Measurements from ENCODE around the gene RASGRP3. TPM values are rescaled to one million over a fixed set of nuclear protein-coding genes. Genes with fewer than 3 reads are reported as not detected.

The RASGRP3 gene
- total and polyA plus RNA-seq, 2 of the 13 experiments (the other 11 are each of a cell fraction or from before 2014, with no cell fraction given), result 0.01 TPM; not detected in 1

DNA sequence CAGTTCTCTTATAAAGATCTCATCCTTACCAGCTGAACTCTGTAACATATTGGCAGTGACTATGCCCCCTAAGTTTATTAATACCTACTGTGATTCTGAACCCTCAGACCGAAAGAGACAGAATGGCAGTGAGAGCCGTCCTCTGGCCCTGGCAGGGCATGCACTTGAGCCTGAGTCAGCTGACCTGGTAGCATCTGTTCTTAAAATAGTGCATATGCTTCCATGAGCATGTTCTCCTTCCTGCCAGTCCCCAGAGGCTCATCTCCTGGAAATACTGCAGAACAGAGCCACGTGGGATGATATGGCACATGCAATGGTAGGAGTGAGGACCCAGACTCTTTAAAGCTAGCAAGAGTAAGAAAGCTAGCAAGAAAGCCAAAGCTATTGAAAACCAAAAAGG lies 59.0 kb downstream of the RASGRP3 start (continued):
- TF ChIP-seq, protein P1, sequence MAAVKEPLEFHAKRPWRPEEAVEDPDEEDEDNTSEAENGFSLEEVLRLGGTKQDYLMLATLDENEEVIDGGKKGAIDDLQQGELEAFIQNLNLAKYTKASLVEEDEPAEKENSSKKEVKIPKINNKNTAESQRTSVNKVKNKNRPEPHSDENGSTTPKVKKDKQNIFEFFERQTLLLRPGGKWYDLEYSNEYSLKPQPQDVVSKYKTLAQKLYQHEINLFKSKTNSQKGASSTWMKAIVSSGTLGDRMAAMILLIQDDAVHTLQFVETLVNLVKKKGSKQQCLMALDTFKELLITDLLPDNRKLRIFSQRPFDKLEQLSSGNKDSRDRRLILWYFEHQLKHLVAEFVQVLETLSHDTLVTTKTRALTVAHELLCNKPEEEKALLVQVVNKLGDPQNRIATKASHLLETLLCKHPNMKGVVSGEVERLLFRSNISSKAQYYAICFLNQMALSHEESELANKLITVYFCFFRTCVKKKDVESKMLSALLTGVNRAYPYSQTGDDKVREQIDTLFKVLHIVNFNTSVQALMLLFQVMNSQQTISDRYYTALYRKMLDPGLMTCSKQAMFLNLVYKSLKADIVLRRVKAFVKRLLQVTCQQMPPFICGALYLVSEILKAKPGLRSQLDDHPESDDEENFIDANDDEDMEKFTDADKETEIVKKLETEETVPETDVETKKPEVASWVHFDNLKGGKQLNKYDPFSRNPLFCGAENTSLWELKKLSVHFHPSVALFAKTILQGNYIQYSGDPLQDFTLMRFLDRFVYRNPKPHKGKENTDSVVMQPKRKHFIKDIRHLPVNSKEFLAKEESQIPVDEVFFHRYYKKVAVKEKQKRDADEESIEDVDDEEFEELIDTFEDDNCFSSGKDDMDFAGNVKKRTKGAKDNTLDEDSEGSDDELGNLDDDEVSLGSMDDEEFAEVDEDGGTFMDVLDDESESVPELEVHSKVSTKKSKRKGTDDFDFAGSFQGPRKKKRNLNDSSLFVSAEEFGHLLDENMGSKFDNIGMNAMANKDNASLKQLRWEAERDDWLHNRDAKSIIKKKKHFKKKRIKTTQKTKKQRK (IDR thresholded peaks at IDR 0.05; ENCODE audit: low read length), result no peak
- TF ChIP-seq TGIF2 (CRISPR knock-in tag; IDR thresholded peaks at IDR 0.05) (no peak), NR3C1 (CRISPR knock-in tag; IDR thresholded peaks at IDR 0.05) (no peak), ATF7-NPFF (CRISPR knock-in tag; IDR thresholded peaks at IDR 0.05; ENCODE audit: low read depth) (no peak)
- TF ChIP-seq, protein P2, sequence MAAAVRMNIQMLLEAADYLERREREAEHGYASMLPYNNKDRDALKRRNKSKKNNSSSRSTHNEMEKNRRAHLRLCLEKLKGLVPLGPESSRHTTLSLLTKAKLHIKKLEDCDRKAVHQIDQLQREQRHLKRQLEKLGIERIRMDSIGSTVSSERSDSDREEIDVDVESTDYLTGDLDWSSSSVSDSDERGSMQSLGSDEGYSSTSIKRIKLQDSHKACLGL (CRISPR knock-in tag; IDR thresholded peaks at IDR 0.05), result no peak

DNA sequence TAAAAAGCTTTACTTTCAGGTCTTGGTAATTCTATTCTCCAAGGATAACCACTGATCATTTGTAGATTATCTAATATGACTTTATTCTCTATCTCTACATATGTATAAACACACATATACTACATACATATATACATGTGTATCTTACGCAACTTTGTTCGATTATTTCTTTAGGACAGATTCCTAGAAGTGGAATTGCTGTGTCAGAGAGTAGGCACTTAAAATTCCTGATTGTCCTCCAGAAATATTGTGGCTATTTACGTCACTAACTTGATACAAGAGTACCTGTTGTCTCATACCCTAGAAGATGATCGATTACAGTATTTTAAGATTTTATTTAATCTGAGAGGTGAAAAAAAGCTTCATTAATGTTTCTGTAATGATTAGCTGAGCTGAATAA lies 64.8 kb downstream of the RASGRP3 start:
- intact Hi-C loops (cut with micrococcal nuclease; ENCODE audit: unreplicated experiment), result no loop called here
- Histone ChIP-seq H3K9me3 (ENCODE audit: low read length) (no peaks in the 10 kb centered on the region), H3K9ac (ENCODE audit: insufficient read depth, low read depth, low read length) (no peak overlapping the region), H3K36me3 (replicated peaks in 1 of 2; ENCODE audit: control insufficient read depth in 1 of 2, insufficient read depth in 2 of 2, low read length in 2 of 2) (no peaks in the 10 kb centered on the region), H3K4me3 (replicated peaks in 1 of 3; ENCODE audit: insufficient read depth in 1 of 3, low read depth in 2 of 3, low read length in 3 of 3) (no peak overlapping the region), H3K4me2 (ENCODE audit: low read depth, low read length) (no peak overlapping the region), H3K27me3 (ENCODE audit: control insufficient read depth in 1 of 2, insufficient read depth in 2 of 2, low read length in 2 of 2) (no peaks in the 10 kb centered on the region), H3K4me1 (ENCODE audit: insufficient read depth, low read length) (no peaks in the 10 kb centered on the region), H3K79me2 (ENCODE audit: insufficient read depth, low read length) (no peaks in the 10 kb centered on the region), H4K20me1 (ENCODE audit: insufficient read depth, low read length) (no peaks in the 10 kb centered on the region), H2AFZ (ENCODE audit: low read length) (no peak overlapping the region), H3K27ac (ENCODE audit: extremely low read length, insufficient read depth, low read length) (no peak overlapping the region)
- CTCF ChIA-PET (ENCODE audit: low intra/inter-chr PET ratio, low total read pairs), result no interaction called here
- in situ Hi-C loops (cut with HindIII; ENCODE audit: extremely low pct_ligation_motif_present, low pct_unique_long_range_greater_than_20kb), result no loop called here
- no peak for DNase-seq (ENCODE audit: low spot score)
- no peak for FAIRE-seq
- no TSS peak for BruUV-seq (replicated peaks)
- TF ChIP-seq, protein P3, sequence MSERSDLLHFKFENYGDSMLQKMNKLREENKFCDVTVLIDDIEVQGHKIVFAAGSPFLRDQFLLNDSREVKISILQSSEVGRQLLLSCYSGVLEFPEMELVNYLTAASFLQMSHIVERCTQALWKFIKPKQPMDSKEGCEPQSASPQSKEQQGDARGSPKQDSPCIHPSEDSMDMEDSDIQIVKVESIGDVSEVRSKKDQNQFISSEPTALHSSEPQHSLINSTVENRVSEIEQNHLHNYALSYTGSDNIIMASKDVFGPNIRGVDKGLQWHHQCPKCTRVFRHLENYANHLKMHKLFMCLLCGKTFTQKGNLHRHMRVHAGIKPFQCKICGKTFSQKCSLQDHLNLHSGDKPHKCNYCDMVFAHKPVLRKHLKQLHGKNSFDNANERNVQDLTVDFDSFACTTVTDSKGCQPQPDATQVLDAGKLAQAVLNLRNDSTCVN (CRISPR knock-in tag; IDR thresholded peaks at IDR 0.05; ENCODE audit: borderline replicate concordance), result no peak
- no peak for TF ChIP-seq GATAD1 (CRISPR knock-in tag; IDR thresholded peaks at IDR 0.05)
- no peak for TF ChIP-seq ZNF792 (CRISPR knock-in tag; IDR thresholded peaks at IDR 0.05)
- no peak for ATAC-seq
- POLR2A ChIA-PET, result no interaction called here
- WGBS (ENCODE audit: low lambda C conversion rate), result 41% methylated on average over 4 of the region's 4 CpGs
